GM18951 (cell line): ENCODE results near the gene CACNA1B.
"Not testable (repeated sequence)": the region's sequence is repeated elsewhere in the genome, so short reads cannot be mapped to it uniquely, and the experiment has no call there.

Source experiments
- POLR2A ChIP-seq: IDR thresholded peaks from 4 replicates; pipeline ENCODE4 v1.6.1; 2011; ENCODE audit warnings: mild to moderate bottlenecking; ENCODE audit not compliant: insufficient read length, insufficient read depth; ENCODE audit errors: extremely low read depth
- in situ Hi-C: fragments of 300-500 bp; cut with MboI; formaldehyde crosslinking; loops from one replicate; pipeline ENCODE4 v1.12.0; 2022; ENCODE audit warnings: low sequenced_read_pairs, mixed read lengths, inconsistent platforms; ENCODE audit not compliant: unreplicated experiment

CACNA1B gene

GRCh38 chr9:138104251-138105122 is 226.9 kb downstream of the CACNA1B start:
- in situ Hi-C loops = no loop called here

GRCh38 chr9:138105123-138105415 is 227.5 kb downstream of the CACNA1B start:
- in situ Hi-C loops = no loop called here
- no peak for TF ChIP-seq POLR2A

More at GRCh38 chr9:138104251-138105122, 226.9 kb downstream of the CACNA1B start:
- no peak for TF ChIP-seq POLR2A

DNA sequence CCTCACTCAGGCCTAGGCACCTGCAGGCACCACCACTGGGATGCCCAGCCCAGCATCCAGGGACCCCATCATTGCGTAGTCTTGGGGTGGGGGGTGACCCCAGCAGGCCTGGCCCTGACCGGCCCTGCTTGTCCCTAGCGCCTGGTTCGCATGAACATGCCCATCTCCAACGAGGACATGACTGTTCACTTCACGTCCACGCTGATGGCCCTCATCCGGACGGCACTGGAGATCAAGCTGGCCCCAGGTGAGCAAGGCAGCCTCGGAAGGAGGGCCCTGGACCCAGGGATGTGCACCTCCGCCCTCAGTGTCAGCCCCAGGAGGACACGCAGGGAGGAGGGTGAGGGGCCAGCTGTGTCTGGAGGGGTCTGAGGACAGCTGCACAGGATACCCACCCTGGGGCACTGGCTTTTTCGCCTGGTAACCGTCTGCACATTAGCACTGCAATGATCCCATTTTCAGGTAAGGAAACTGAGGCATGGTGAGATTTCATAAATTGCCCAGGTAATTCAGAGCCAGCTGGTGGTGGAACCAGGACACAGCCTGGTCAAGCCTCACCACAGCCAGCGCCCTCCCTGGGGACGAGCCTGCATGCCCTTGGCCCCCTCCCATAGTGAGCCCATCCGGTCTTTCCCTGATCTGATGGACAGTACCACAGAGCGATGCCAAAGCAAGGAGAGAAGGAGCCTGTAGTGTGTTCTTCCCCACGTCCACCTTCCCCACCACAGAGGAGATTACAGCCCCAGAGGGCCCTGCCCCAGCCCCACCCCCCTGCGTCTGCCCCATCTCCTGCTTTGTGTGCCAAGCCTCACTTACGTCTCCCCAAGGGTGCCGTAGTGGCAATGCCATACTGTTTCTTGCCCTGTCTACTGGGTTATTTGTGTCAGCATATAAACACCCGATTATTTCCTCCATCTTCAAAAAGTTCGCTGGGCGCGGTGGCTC is 228.3 kb downstream of the CACNA1B start:
- TF ChIP-seq POLR2A = no peak
- in situ Hi-C loops = no loop called here

DNA sequence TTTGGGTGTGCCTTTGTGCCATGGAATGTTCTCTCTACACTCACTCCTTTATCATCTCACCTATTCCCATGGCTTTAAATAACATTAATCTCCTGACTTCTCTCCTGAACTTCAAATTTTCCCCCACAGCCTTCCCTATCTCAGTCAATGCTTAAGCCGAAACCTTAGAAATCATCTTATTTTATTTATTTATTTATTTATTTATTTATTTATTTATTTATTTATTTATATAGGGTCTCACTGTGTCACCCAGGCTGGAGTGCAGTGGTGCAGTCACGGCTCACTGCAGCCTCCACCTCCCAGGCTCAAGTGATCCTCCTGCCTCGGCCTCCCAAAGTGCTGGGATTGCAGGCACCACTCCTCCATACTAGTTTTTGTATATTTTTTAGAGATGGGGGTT is 229.5 kb downstream of the CACNA1B start:
- in situ Hi-C loops = not testable (repeated sequence)

GRCh38 chr9:138111607-138112006 is 234.0 kb downstream of the CACNA1B start:
- in situ Hi-C loops = no loop called here
- no peak for TF ChIP-seq POLR2A

DNA sequence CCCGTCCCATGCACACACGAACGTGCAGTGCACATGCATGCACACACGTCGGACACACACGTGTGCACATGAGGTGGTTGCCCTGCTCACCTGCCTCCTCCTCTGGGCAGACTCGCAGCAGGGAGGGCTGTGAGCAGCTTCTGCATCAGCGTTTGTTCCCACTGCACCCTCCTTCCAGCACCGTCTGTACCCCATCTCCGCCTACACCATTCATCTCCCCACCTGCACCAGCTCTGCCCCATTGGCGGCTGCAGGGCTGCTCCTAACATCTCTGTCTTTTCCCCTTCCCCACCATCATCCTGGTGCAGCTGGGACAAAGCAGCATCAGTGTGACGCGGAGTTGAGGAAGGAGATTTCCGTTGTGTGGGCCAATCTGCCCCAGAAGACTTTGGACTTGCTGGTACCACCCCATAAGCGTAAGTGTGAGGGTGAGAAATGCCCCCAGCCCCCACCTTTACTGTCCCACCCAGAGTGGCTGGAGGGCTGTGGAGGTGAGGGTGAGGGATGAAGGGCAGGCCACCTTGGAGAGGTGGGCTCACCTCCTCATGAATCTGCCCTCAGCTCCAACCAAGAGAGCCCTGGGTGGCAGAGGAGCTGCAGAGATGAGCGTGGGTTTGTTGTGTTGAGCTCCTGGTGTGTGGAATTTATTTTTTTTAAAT is 234.6 kb downstream of the CACNA1B start:
- no peak for TF ChIP-seq POLR2A
- in situ Hi-C loops = no loop called here

DNA sequence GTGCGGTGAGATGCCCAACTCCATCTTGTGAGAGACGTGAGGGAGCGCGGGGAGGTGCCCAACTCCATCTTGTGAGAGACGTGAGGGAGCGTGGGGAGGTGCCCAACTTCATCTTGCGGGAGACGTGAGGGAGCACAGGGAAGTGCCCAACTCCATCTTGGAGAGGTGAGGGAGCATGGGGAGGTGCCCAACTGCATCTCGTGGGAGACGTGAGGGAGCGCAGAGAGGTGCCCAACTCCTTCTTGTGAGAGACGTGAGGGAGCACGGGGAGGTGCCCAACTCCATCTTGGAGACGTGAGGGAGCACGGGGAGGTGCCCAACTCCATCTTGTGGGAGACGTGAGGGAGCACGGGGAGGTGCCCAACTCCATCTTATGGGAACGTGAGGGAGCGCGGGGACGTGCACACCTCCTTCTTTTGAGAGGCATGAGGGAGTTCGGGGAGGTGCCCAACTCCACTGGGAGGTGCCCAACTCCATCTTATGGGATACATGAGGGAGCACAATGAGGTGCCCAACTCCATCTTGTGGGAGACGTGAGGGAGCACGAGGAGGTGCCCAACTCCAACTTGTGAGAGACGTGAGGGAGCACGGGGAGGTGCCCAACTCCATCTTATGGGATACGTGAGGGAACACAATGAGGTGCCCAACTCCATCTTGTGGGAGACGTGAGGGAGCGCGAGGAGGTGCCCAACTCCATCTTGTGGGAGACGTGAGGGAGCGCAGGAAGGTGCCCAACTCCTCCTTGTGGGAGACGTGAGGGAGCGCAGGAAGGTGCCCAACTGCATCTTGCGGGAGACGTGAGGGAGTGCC is 235.4 kb downstream of the CACNA1B start:
- in situ Hi-C loops = no loop called here
- TF ChIP-seq POLR2A = no peak

- in situ Hi-C loops = not testable (repeated sequence)
Observed at GRCh38 chr9:138113701-138114325, 236.2 kb downstream of the CACNA1B start.

GRCh38 chr9:138114501-138115245 is 237.1 kb downstream of the CACNA1B start:
- in situ Hi-C loops = no loop called here
- no peak for TF ChIP-seq POLR2A

GRCh38 chr9:138115506-138115905 is 237.9 kb downstream of the CACNA1B start:
- no peak for TF ChIP-seq POLR2A
- in situ Hi-C loops = no loop called here

DNA sequence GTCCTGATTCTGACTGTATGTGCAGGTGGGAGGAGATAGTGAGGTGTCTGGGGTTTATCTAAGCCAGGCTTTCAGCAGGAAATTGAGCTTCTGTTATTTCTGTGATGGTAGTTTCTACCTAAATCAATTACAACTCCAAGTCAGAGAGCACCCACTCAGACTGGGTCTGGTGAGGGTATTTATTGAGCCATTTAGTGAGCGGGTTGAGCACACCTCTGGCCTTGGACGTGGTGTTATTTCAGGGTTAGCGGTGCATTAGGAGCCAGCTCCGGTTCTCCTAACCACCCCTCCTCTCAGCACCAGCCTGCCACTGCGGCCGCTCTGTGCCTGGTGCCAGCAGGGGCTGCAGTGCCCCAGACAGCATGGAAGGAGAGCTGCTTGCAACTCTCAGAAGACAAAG is 238.9 kb downstream of the CACNA1B start:
- in situ Hi-C loops = no loop called here
- TF ChIP-seq POLR2A = no peak
